A549 (cell line): ENCODE measurements around the gene NR1H4. TPM values are rescaled to one million over a fixed set of nuclear protein-coding genes. Genes with fewer than 3 reads are reported as not detected.

Experiments used
- ATAC-seq, 2 experiments: fragments of 200-7000 bp in 1 of 2; fragments of >200 bp in 1 of 2; cut with Nextera tagmentation in 1 of 2; cut with Tn5 transposase in 1 of 2; 3 replicates each; pipeline versions ENCODE4 v1.8.0 to v1.9.1; 2018 to 2020; ENCODE audit warnings: mild to moderate bottlenecking in 1 of 2, moderate library complexity in 1 of 2
- CTCF ChIA-PET: fragments of 300-600 bp; sonication (Branson Sonifier 250); formaldehyde crosslinking; extraction: SDS; loops from one replicate; lab custom pipeline; 2021; ENCODE audit warnings: antibody characterized with exemption, inconsistent platforms; lab: Yijun Ruan, JAX
- POLR2A ChIA-PET: fragments of 350-600 bp; formaldehyde crosslinking; extraction: SDS; loops from one replicate; lab custom pipeline; 2021; ENCODE audit warnings: antibody characterized with exemption, inconsistent platforms; lab: Yijun Ruan, JAX
- DNase-seq, 2 experiments: peaks; one replicate each; pipeline versions ENCODE4 v3.0.0 to v3.0.0-alpha.2; 2011 to 2016; ENCODE audit warnings: low read depth in 1 of 2, low spot score in 1 of 2
- FAIRE-seq: peaks from 2 replicates; lab custom pipeline; 2011; peaks lifted over from hg19 to GRCh38; lab: Jason Lieb, UNC
- H3K27ac ChIP-seq, 2 experiments: fragments of >200 bp; sonication (Bioruptor Twin); formaldehyde crosslinking; 3 replicates each; pipeline ENCODE4 v1.5.1; 2016 to 2017
- H3K4me1 ChIP-seq: fragments of >200 bp; sonication (Bioruptor Twin); formaldehyde crosslinking; 3 replicates; pipeline ENCODE4 v1.6.1; 2016
- H3K4me2 ChIP-seq: fragments of >200 bp; sonication (Bioruptor Twin); formaldehyde crosslinking; 3 replicates; pipeline ENCODE4 v1.6.1; 2016
- H3K4me3 ChIP-seq: fragments of >200 bp; sonication (Bioruptor Twin); formaldehyde crosslinking; 3 replicates; pipeline ENCODE4 v1.5.1; 2016
- H3K9me3 ChIP-seq: fragments of >200 bp; sonication (Bioruptor Twin); formaldehyde crosslinking; 3 replicates; pipeline ENCODE4 v1.6.1; 2016
- ATOH8 ChIP-seq: fragments of 250-450 bp; sonication (Bioruptor Pico); IDR thresholded peaks from 2 replicates; pipeline ENCODE4 v1.5.0; 2020; ENCODE audit warnings: low read depth, mild to moderate bottlenecking, moderate library complexity
- BCL3 ChIP-seq: fragments of >200 bp; sonication (Bioruptor Twin); formaldehyde crosslinking; IDR thresholded peaks from 3 replicates; pipeline ENCODE4 v1.6.1; 2016
- BHLHE40 ChIP-seq: IDR thresholded peaks from 2 replicates; pipeline ENCODE4 v1.6.1; 2012; ENCODE audit warnings: low read depth, low read length, inconsistent platforms
- CHD4 ChIP-seq: fragments of 200-600 bp; sonication (generic); IDR thresholded peaks from 2 replicates; pipeline ENCODE4 v1.6.1; 2016; ENCODE audit warnings: antibody characterized with exemption, mild to moderate bottlenecking, borderline replicate concordance
- EHF ChIP-seq: fragments of 250-450 bp; sonication (Bioruptor Pico); IDR thresholded peaks from 2 replicates; pipeline ENCODE4 v1.5.0; 2020; ENCODE audit warnings: mild to moderate bottlenecking
- EHMT2 ChIP-seq: fragments of 200-600 bp; sonication (generic); IDR thresholded peaks from 2 replicates; pipeline ENCODE4 v1.6.1; 2016; ENCODE audit warnings: antibody characterized with exemption, low read depth, mild to moderate bottlenecking, moderate library complexity
- ELK1 ChIP-seq: fragments of 150-350 bp; IDR thresholded peaks from 2 replicates; pipeline ENCODE4 v1.6.1; 2014; ENCODE audit warnings: low read depth, mild to moderate bottlenecking, low read length
- EP300 ChIP-seq, 2 experiments: fragments of >200 bp; sonication (Bioruptor Twin); formaldehyde crosslinking; IDR thresholded peaks; 2 replicates in 1 of 2; 3 replicates in 1 of 2; pipeline ENCODE4 v1.6.1; 2016 to 2017
- GATA3 ChIP-seq: IDR thresholded peaks from 2 replicates; pipeline ENCODE4 v1.6.1; 2012; ENCODE audit warnings: borderline replicate concordance
- HDAC2 ChIP-seq: fragments of 200-600 bp; sonication (generic); IDR thresholded peaks from 2 replicates; pipeline ENCODE4 v1.6.1; 2016
- HEYL ChIP-seq: fragments of 250-450 bp; sonication (Bioruptor Pico); IDR thresholded peaks from 2 replicates; pipeline ENCODE4 v1.8.0; 2021; ENCODE audit warnings: mild to moderate bottlenecking, moderate library complexity
- HOXB5 ChIP-seq: fragments of 250-450 bp; sonication (Bioruptor Pico); IDR thresholded peaks from 2 replicates; pipeline ENCODE4 v1.5.0; 2020; ENCODE audit warnings: mild to moderate bottlenecking, moderate library complexity
- MAZ ChIP-seq: fragments of 150-350 bp; IDR thresholded peaks from 2 replicates; pipeline ENCODE4 v1.6.1; 2014; ENCODE audit warnings: antibody characterized with exemption, low read depth, low read length, borderline replicate concordance
- MYC ChIP-seq: IDR thresholded peaks from 2 replicates; pipeline ENCODE4 v1.6.1; 2012; ENCODE audit warnings: mild to moderate bottlenecking, inconsistent platforms, low read length, improper control_type of control experiment, borderline replicate concordance
- NFE2L2 ChIP-seq: fragments of 150-350 bp; conservative IDR thresholded peaks from 2 replicates; pipeline ENCODE4 v1.6.1; 2014; ENCODE audit warnings: low read length
- PHF8 ChIP-seq: fragments of 200-600 bp; sonication (generic); IDR thresholded peaks from 2 replicates; pipeline ENCODE4 v1.6.1; 2016; ENCODE audit warnings: low read depth, mild to moderate bottlenecking, antibody characterized with exemption, moderate library complexity, borderline replicate concordance
- RAD21 ChIP-seq, 2 experiments: fragments of >200 bp in 1 of 2; sonication (Bioruptor Twin) in 1 of 2; formaldehyde crosslinking in 1 of 2; IDR thresholded peaks in 1 of 2; conservative IDR thresholded peaks in 1 of 2; 2 replicates in 1 of 2; 3 replicates in 1 of 2; pipeline ENCODE4 v1.6.1; 2012 to 2018; ENCODE audit warnings: inconsistent platforms in 1 of 2
- RNF2 ChIP-seq: fragments of 200-600 bp; sonication (generic); IDR thresholded peaks from 2 replicates; pipeline ENCODE4 v1.6.1; 2016; ENCODE audit warnings: low read depth, mild to moderate bottlenecking, antibody characterized with exemption, moderate library complexity, borderline replicate concordance
- TFCP2L1 ChIP-seq: fragments of 250-450 bp; sonication (Bioruptor Pico); IDR thresholded peaks from 2 replicates; pipeline ENCODE4 v1.5.0; 2021; ENCODE audit warnings: mild to moderate bottlenecking
- ZC3H11A ChIP-seq: fragments of 450-650 bp; IDR thresholded peaks from 2 replicates; pipeline ENCODE4 v1.6.1; 2014; ENCODE audit warnings: antibody characterized with exemption, mild to moderate bottlenecking
- ZFP36 ChIP-seq: fragments of 450-650 bp; IDR thresholded peaks from 2 replicates; pipeline ENCODE4 v1.6.1; 2014; ENCODE audit warnings: borderline replicate concordance; ENCODE audit not compliant: partially characterized antibody
- ZNF302 ChIP-seq: fragments of 250-450 bp; sonication (Bioruptor Pico); IDR thresholded peaks from 2 replicates; pipeline ENCODE4 v1.9.0; 2021; ENCODE audit warnings: inconsistent platforms, mild to moderate bottlenecking, moderate library complexity
- WGBS: methylation state at CpG from one replicate; pipeline ENCODE4 v1.1.6; 2017; ENCODE audit errors: missing lambda C conversion rate; 5-methylcytosine and 5-hydroxymethylcytosine counted together
- polyA plus RNA-seq, 4 experiments: library from polyadenylated mRNA; depleted of rRNA in 3 of 4; stranded (reverse); fragments of >200 nt; fragmentation: RNase III in 1 of 4; extraction: RNeasy Plus Mini Kit Qiagen cat#74134 plus additional on column Dnase treatment in 1 of 4; gene quantifications; 2 replicates in 3 of 4; 3 replicates in 1 of 4; pipeline ENCODE4 v1.2.3, GENCODE V29; 2011 to 2017
- TF ChIP-seq, protein P1 (sequence below): fragments of 200-600 bp; sonication (generic); IDR thresholded peaks from 2 replicates; pipeline ENCODE4 v1.6.1; 2016; ENCODE audit warnings: antibody characterized with exemption, mild to moderate bottlenecking, moderate library complexity

The NR1H4 gene
- polyA plus RNA-seq, 2 of the 4 experiments (the other 2 are of a cell fraction): 0.40 to 1.4 TPM

GRCh38 chr12:100472325-100472724 lies 1.3 kb upstream of the NR1H4 start:
- POLR2A ChIA-PET: no interaction called here

DNA sequence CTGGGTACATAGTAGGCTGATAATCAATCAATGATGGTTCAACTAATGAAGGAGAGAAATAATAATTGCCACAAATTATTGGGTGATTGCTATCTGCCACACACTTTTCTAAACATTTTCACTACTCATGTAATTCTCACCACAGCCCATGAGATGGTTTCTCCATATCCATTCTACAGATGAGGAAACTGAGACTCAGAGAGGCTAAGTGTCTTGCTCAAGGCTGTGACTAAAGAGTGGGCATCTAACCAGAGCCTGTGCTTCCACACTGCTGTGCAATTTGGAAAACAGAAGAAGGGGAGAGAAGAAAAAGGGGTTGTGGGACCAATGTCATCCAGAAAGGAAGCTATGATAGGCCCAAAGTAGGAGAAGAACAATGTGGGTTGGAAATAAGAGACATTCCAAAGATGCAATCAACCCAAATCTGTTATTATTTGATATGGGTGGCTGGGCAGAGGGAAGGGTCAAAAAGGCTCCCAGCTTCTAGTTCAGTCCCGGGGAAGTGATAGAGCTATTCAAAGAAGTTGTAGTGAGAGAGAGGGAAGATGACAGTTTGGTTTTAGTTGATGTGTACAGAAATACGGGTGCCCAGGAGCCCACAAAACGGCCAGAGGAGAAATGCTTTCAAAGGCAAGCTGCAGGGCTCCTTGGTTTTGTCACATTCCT lies 483 bp upstream of the NR1H4 start:
- ATAC-seq (no peak; a peak in 2 of 6 replicates), FAIRE-seq (no peak)
- no peak for TF ChIP-seq BCL3
- TF ChIP-seq RAD21 (conservative IDR thresholded peaks at IDR 0.05 in 1 of 2, IDR thresholded peaks at IDR 0.05 in 1 of 2): no peak
- TF ChIP-seq EHMT2: no peak
- no peak for TF ChIP-seq EHF (CRISPR knock-in tag)
- no peak for TF ChIP-seq HOXB5
- TF ChIP-seq ELK1: no peak
- no peak for TF ChIP-seq TFCP2L1
- TF ChIP-seq MYC: no peak
- no peak for TF ChIP-seq NFE2L2
- no peak for TF ChIP-seq RNF2
- no peak for TF ChIP-seq ZNF302 (CRISPR knock-in tag)
- no peak for TF ChIP-seq PHF8
- no peak for TF ChIP-seq EP300 (IDR thresholded peaks at IDR 0.05)
- no peak for TF ChIP-seq MAZ
- TF ChIP-seq GATA3: no peak
- no peak for TF ChIP-seq BHLHE40
- TF ChIP-seq, all 56 proteins: peak for 0
- Histone ChIP-seq H3K4me3 (no peak overlapping the region), H3K9me3 (no peaks in the 10 kb centered on the region), H3K4me1 (peaks cover 30% of the 10 kb centered on the region), H3K27ac (peak overlapping the region; percentile 2 to 36; a peak in 3 of 6 replicates), H3K4me2 (peak overlapping the region; percentile 49)
- ChIA-PET CTCF (interaction anchor here (1.1 kb wide), 1 partner anchor 87 kb away, joined by 4 read pairs; no protein-coding TSS in a partner anchor), POLR2A (no interaction called here)
- 23% methylated on average over 3 of the region's 3 CpGs for WGBS
- DNase-seq: no peak

More at GRCh38 chr12:100472325-100472724, 1.3 kb upstream of the NR1H4 start:
- FAIRE-seq: no peak
- Histone ChIP-seq H3K4me3 (no peak overlapping the region), H3K27ac (no peak overlapping the region), H3K4me1 (peaks cover 30% of the 10 kb centered on the region), H3K4me2 (no peak overlapping the region), H3K9me3 (no peaks in the 10 kb centered on the region)
- WGBS: 78% methylated on average over 2 of the region's 2 CpGs
- ATAC-seq: no peak
- TF ChIP-seq ZFP36: no peak
- TF ChIP-seq HEYL (CRISPR knock-in tag): no peak
- TF ChIP-seq GATA3: no peak
- TF ChIP-seq HOXB5: no peak
- no peak for TF ChIP-seq ZC3H11A
- no peak for TF ChIP-seq CHD4
- no peak for TF ChIP-seq RAD21 (conservative IDR thresholded peaks at IDR 0.05 in 1 of 2, IDR thresholded peaks at IDR 0.05 in 1 of 2)
- no peak for TF ChIP-seq ATOH8 (CRISPR knock-in tag)
- TF ChIP-seq, protein P1, sequence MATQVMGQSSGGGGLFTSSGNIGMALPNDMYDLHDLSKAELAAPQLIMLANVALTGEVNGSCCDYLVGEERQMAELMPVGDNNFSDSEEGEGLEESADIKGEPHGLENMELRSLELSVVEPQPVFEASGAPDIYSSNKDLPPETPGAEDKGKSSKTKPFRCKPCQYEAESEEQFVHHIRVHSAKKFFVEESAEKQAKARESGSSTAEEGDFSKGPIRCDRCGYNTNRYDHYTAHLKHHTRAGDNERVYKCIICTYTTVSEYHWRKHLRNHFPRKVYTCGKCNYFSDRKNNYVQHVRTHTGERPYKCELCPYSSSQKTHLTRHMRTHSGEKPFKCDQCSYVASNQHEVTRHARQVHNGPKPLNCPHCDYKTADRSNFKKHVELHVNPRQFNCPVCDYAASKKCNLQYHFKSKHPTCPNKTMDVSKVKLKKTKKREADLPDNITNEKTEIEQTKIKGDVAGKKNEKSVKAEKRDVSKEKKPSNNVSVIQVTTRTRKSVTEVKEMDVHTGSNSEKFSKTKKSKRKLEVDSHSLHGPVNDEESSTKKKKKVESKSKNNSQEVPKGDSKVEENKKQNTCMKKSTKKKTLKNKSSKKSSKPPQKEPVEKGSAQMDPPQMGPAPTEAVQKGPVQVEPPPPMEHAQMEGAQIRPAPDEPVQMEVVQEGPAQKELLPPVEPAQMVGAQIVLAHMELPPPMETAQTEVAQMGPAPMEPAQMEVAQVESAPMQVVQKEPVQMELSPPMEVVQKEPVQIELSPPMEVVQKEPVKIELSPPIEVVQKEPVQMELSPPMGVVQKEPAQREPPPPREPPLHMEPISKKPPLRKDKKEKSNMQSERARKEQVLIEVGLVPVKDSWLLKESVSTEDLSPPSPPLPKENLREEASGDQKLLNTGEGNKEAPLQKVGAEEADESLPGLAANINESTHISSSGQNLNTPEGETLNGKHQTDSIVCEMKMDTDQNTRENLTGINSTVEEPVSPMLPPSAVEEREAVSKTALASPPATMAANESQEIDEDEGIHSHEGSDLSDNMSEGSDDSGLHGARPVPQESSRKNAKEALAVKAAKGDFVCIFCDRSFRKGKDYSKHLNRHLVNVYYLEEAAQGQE: no peak
- no peak for TF ChIP-seq HDAC2
- DNase-seq: no peak
- CTCF ChIA-PET: no interaction called here
